Skin epidermis (tissue), 12 donors: ENCODE results near the gene SCP2.
"Not testable (repeated sequence)": the region's sequence is repeated elsewhere in the genome, so short reads cannot be mapped to it uniquely, and the experiment has no call there.

Experiments
- H3K27ac ChIP-seq, 21 experiments: fragments of 200-600 bp; sonication (generic) in 11 of 21; one replicate each; pipeline ENCODE4 v1.5.0; 2020; ENCODE audit warnings: mild to moderate bottlenecking in 3 of 21, inconsistent platforms in 2 of 21, moderate library complexity in 2 of 21
- H3K4me3 ChIP-seq, 7 experiments: fragments of 200-600 bp; sonication (generic) in 2 of 7; one replicate each; pipeline ENCODE4 v1.5.0; 2020; ENCODE audit warnings: inconsistent platforms in 2 of 7, mild to moderate bottlenecking in 2 of 7, moderate library complexity in 1 of 7

The SCP2 gene

GRCh38 chr1:52955129-52955970, 28.3 kb downstream of the SCP2 start:
- Histone ChIP-seq H3K27ac (peak overlapping the region in 3 of 21 experiments; percentile 4 to 53 (median 47)), H3K4me3 (no peak overlapping the region)

- Histone ChIP-seq H3K4me3 (no peak overlapping the region), H3K27ac (no peak overlapping the region)
Observed at GRCh38 chr1:52963101-52963500, 36.0 kb downstream of the SCP2 start.

GRCh38 chr1:52967666-52968065, 40.6 kb downstream of the SCP2 start:
- Histone ChIP-seq H3K4me3 (no peak overlapping the region), H3K27ac (no peak overlapping the region)

- not testable (repeated sequence) for H3K27ac ChIP-seq, H3K4me3 ChIP-seq
Observed at GRCh38 chr1:52969234-52969633, 42.2 kb downstream of the SCP2 start.

GRCh38 chr1:52970149-52970548, 43.1 kb downstream of the SCP2 start:
- no peak overlapping the region for H3K4me3 ChIP-seq
- no peak overlapping the region for H3K27ac ChIP-seq

GRCh38 chr1:52973841-52974240, 46.8 kb downstream of the SCP2 start:
- H3K27ac ChIP-seq = no peak overlapping the region
- H3K4me3 ChIP-seq = no peak overlapping the region

GRCh38 chr1:52976183-52977035, 49.3 kb downstream of the SCP2 start:
- H3K27ac ChIP-seq = no peak overlapping the region
- H3K4me3 ChIP-seq = no peak overlapping the region

GRCh38 chr1:52978045-52978444, 51.0 kb downstream of the SCP2 start:
- no peak overlapping the region for H3K4me3 ChIP-seq
- H3K27ac ChIP-seq = no peak overlapping the region

GRCh38 chr1:52992733-52993132, 65.7 kb downstream of the SCP2 start:
- not testable (repeated sequence) for H3K4me3 ChIP-seq, H3K27ac ChIP-seq

GRCh38 chr1:52994656-52995055, 67.6 kb downstream of the SCP2 start:
- Histone ChIP-seq H3K4me3 (no peak overlapping the region), H3K27ac (no peak overlapping the region)

GRCh38 chr1:52996653-52997052, 69.6 kb downstream of the SCP2 start:
- H3K27ac ChIP-seq = no peak overlapping the region
- no peak overlapping the region for H3K4me3 ChIP-seq

- no peak overlapping the region for H3K4me3 ChIP-seq
- no peak overlapping the region for H3K27ac ChIP-seq
Observed at GRCh38 chr1:53001128-53001527, 74.1 kb downstream of the SCP2 start.

GRCh38 chr1:53006612-53007011, 79.5 kb downstream of the SCP2 start:
- H3K27ac ChIP-seq, H3K4me3 ChIP-seq: not testable (repeated sequence)

- not testable (repeated sequence) for H3K4me3 ChIP-seq, H3K27ac ChIP-seq
Observed at GRCh38 chr1:53010247-53010646, 83.2 kb downstream of the SCP2 start.

GRCh38 chr1:53011175-53011574, 84.1 kb downstream of the SCP2 start:
- H3K27ac ChIP-seq = no peak overlapping the region
- no peak overlapping the region for H3K4me3 ChIP-seq

- Histone ChIP-seq H3K27ac (peak overlapping the region in 18 of 21 experiments; percentile 24 to 86 (median 58)), H3K4me3 (peak overlapping the region; percentile 33 to 55 (median 43))
Observed at GRCh38 chr1:53014791-53015507, 87.9 kb downstream of the SCP2 start.

GRCh38 chr1:53015508-53015860, 88.4 kb downstream of the SCP2 start:
- Histone ChIP-seq H3K27ac (peak overlapping the region in 15 of 21 experiments; percentile 24 to 86 (median 56)), H3K4me3 (peak overlapping the region; percentile 33 to 55 (median 43))

GRCh38 chr1:53016705-53017104, 89.6 kb downstream of the SCP2 start:
- Histone ChIP-seq H3K4me3 (no peak overlapping the region), H3K27ac (no peak overlapping the region)

GRCh38 chr1:53020588-53020987, 93.5 kb downstream of the SCP2 start:
- Histone ChIP-seq H3K4me3 (no peak overlapping the region), H3K27ac (no peak overlapping the region)

GRCh38 chr1:53022179-53022578, 95.1 kb downstream of the SCP2 start:
- H3K27ac ChIP-seq = no peak overlapping the region

More at GRCh38 chr1:53022179-53022578, 95.1 kb downstream of the SCP2 start:
- H3K4me3 ChIP-seq = no peak overlapping the region
